CMK (cell line): ENCODE measurements around the gene ENKUR.
"Not testable (repeated sequence)": the region's sequence is repeated elsewhere in the genome, so short reads cannot be mapped to it uniquely, and the experiment has no call there.

Source experiments
- DNase-seq: peaks from one replicate; pipeline ENCODE4 v3.0.0-alpha.2; 2010; ENCODE audit warnings: low read depth

Gene ENKUR

GRCh38 chr10:24971374-24971773, 44.6 kb downstream of the ENKUR start:
- DNase-seq = no peak

- no peak for DNase-seq
Observed at GRCh38 chr10:24969841-24970281, 46.1 kb downstream of the ENKUR start.

GRCh38 chr10:24968951-24969350, 47.0 kb downstream of the ENKUR start:
- not testable (repeated sequence) for DNase-seq

GRCh38 chr10:24968349-24968748, 47.6 kb downstream of the ENKUR start:
- DNase-seq = no peak

- DNase-seq = no peak
Observed at GRCh38 chr10:24966962-24967481, 48.9 kb downstream of the ENKUR start.

- no peak for DNase-seq
Observed at GRCh38 chr10:24965051-24965450, 50.9 kb downstream of the ENKUR start.

GRCh38 chr10:24963521-24964041, 52.4 kb downstream of the ENKUR start:
- DNase-seq = no peak

GRCh38 chr10:24962995-24963394, 53.0 kb downstream of the ENKUR start:
- DNase-seq = no peak

GRCh38 chr10:24961582-24961981, 54.4 kb downstream of the ENKUR start:
- no peak for DNase-seq

- no peak for DNase-seq
Observed at GRCh38 chr10:24959382-24959730, 56.6 kb downstream of the ENKUR start.

GRCh38 chr10:24958721-24959381, 57.1 kb downstream of the ENKUR start:
- DNase-seq = peak; percentile 54

GRCh38 chr10:24958091-24958720, 57.8 kb downstream of the ENKUR start:
- DNase-seq = no peak

- DNase-seq = not testable (repeated sequence)
Observed at GRCh38 chr10:24957624-24958051, 58.3 kb downstream of the ENKUR start.

- DNase-seq = no peak
Observed at GRCh38 chr10:24953675-24954074, 62.3 kb downstream of the ENKUR start.

- DNase-seq = peak; percentile 58
Observed at GRCh38 chr10:24952707-24953645, 63.0 kb downstream of the ENKUR start.

GRCh38 chr10:24952143-24952706, 63.7 kb downstream of the ENKUR start, which contains the start of gene PRTFDC1:
TSS of gene PRTFDC1 (minus strand) at chr10:24952606. CDS start at chr10:24952575, 31 bp downstream.
- no peak for DNase-seq

- no peak for DNase-seq
Observed at GRCh38 chr10:24951201-24952142, 64.5 kb downstream of the ENKUR start.

GRCh38 chr10:24950439-24950838, 65.5 kb downstream of the ENKUR start:
- no peak for DNase-seq

GRCh38 chr10:24949616-24950015, 66.3 kb downstream of the ENKUR start:
- no peak for DNase-seq

- no peak for DNase-seq
Observed at GRCh38 chr10:24947304-24948097, 68.5 kb downstream of the ENKUR start.
